Bronchial epithelial cell (primary cell): ENCODE data around the gene TM4SF4. TPM values are rescaled to one million over a fixed set of nuclear protein-coding genes. Genes with fewer than 3 reads are reported as not detected.

ENCODE experiments used
- DNase-seq: peaks from one replicate; pipeline ENCODE4 v3.0.0-alpha.2; 2010; ENCODE audit warnings: low read depth
- FAIRE-seq: peaks from 2 replicates; lab custom pipeline; 2011; peaks lifted over from hg19 to GRCh38; lab: Jason Lieb, UNC
- H3K27me3 ChIP-seq: 2 replicates; pipeline ENCODE4 v1.5.1; 2011; ENCODE audit warnings: low read length; ENCODE audit not compliant: control insufficient read depth, insufficient read depth
- H3K36me3 ChIP-seq: 2 replicates; pipeline ENCODE4 v1.5.1; 2011; ENCODE audit warnings: low read length; ENCODE audit not compliant: control insufficient read depth, insufficient read depth
- H3K4me3 ChIP-seq: 2 replicates; pipeline ENCODE4 v1.5.1; 2011; ENCODE audit warnings: mild to moderate bottlenecking, low read depth, low read length, control low read depth
- total RNA-seq: library from RNA; depleted of rRNA; stranded (reverse); fragments of >200 nt; gene quantifications from 2 replicates; pipeline ENCODE4 v1.2.1, GENCODE V29; 2014
- TF ChIP-seq, protein P1 (sequence below): IDR thresholded peaks from 2 replicates; pipeline ENCODE4 v1.5.1; 2011; ENCODE audit warnings: mild to moderate bottlenecking, moderate library complexity, low read length, control low read depth, inconsistent platforms; ENCODE audit not compliant: insufficient read depth, severe bottlenecking

The TM4SF4 gene
- total RNA-seq, 1 donor from 2014 or later = not detected

GRCh38 chr3:149435996-149436885, 38.3 kb upstream of the TM4SF4 start:
- no peaks in the 10 kb centered on the region for H3K27me3 ChIP-seq
- no peak for DNase-seq
- no peaks in the 10 kb centered on the region for H3K36me3 ChIP-seq
- TF ChIP-seq, protein P1, sequence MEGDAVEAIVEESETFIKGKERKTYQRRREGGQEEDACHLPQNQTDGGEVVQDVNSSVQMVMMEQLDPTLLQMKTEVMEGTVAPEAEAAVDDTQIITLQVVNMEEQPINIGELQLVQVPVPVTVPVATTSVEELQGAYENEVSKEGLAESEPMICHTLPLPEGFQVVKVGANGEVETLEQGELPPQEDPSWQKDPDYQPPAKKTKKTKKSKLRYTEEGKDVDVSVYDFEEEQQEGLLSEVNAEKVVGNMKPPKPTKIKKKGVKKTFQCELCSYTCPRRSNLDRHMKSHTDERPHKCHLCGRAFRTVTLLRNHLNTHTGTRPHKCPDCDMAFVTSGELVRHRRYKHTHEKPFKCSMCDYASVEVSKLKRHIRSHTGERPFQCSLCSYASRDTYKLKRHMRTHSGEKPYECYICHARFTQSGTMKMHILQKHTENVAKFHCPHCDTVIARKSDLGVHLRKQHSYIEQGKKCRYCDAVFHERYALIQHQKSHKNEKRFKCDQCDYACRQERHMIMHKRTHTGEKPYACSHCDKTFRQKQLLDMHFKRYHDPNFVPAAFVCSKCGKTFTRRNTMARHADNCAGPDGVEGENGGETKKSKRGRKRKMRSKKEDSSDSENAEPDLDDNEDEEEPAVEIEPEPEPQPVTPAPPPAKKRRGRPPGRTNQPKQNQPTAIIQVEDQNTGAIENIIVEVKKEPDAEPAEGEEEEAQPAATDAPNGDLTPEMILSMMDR = no peak
- no peak overlapping the region for H3K4me3 ChIP-seq
- no peak for FAIRE-seq

DNA sequence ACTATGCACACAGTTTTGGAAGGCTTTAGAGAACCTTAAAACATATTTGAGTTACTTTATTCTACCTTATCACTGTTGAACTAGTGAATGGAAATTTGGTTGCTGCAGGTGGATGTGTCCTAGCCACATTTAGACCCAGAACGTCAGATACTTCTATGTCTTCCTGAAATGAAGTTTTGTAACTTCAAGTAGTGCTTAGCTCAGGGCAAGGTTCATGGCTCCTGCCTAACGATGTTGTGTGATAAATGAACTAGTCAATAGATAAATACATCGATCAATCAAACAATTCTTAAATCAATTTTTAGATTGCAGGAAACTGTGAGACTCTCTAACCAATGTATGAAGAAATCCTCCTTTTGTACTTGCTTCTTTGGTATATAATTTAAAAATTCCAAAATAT, 37.2 kb upstream of the TM4SF4 start:
- FAIRE-seq (no peak), DNase-seq (no peak)
- Histone ChIP-seq H3K36me3 (no peaks in the 10 kb centered on the region), H3K4me3 (no peak overlapping the region), H3K27me3 (no peaks in the 10 kb centered on the region)
- TF ChIP-seq, protein P1 = no peak

GRCh38 chr3:149437710-149438109, 36.8 kb upstream of the TM4SF4 start:
- no peaks in the 10 kb centered on the region for H3K27me3 ChIP-seq
- no peak overlapping the region for H3K4me3 ChIP-seq
- H3K36me3 ChIP-seq = no peaks in the 10 kb centered on the region
- FAIRE-seq = no peak
- TF ChIP-seq, protein P1 = no peak
- no peak for DNase-seq

DNA sequence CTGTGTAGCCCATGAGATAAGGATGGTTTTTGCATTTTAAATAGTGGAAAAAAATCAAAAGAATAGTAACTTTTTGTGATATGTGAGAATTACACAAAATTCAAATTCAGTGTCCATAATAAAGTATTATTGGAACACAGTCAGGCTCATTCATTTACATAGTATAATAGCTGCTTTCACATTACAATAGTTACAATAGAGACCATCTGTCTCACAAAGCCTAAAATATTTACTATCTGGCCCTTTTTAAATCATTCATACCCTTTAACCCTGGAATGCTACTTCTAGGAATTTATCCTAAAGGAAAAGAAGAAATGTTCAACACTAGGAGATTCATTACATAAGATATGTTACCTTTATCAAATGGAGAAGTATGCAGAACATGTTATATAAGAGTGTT, 35.5 kb upstream of the TM4SF4 start:
- H3K36me3 ChIP-seq = no peaks in the 10 kb centered on the region
- FAIRE-seq = no peak
- no peaks in the 10 kb centered on the region for H3K27me3 ChIP-seq
- TF ChIP-seq, protein P1 = no peak
- H3K4me3 ChIP-seq = no peak overlapping the region
- DNase-seq = no peak

GRCh38 chr3:149441642-149442041, 32.9 kb upstream of the TM4SF4 start:
- Histone ChIP-seq H3K27me3 (no peaks in the 10 kb centered on the region), H3K36me3 (no peaks in the 10 kb centered on the region), H3K4me3 (no peak overlapping the region)
- FAIRE-seq = no peak
- no peak for DNase-seq
- TF ChIP-seq, protein P1 = no peak
